Measurements from ENCODE around the gene PGC. TPM values are rescaled to one million over a fixed set of nuclear protein-coding genes. Genes with fewer than 3 reads are reported as not detected.
A peak's percentile ranks its signal among the peaks of the same experiment; 100 is the strongest.

The PGC gene
- total RNA-seq, 1 donor from 2014 or later = not detected

GRCh38 chr6:41789390-41789724, 42.2 kb upstream of the PGC start:
- peaks cover 21% of the 10 kb centered on the region for H3K4me1 Mint-ChIP-seq
- no peak for DNase-seq (ENCODE audit: low spot score in 2 of 2, unreplicated experiment in 2 of 2)
- H3K27me3 Mint-ChIP-seq (ENCODE audit: low read depth) = no peaks in the 10 kb centered on the region
- H3K27ac Mint-ChIP-seq = peak overlapping the region; percentile 82
- no peak for TF ChIP-seq CTCF (IDR thresholded peaks at IDR 0.05; ENCODE audit: unreplicated experiment)
- H3K4me3 Mint-ChIP-seq = peak overlapping the region; percentile 96
- H3K9me3 Mint-ChIP-seq = no peaks in the 10 kb centered on the region
- H3K36me3 Mint-ChIP-seq = peaks cover 6% of the 10 kb centered on the region

- peaks cover 6% of the 10 kb centered on the region for H3K27me3 Mint-ChIP-seq (ENCODE audit: low read depth)
- peaks cover 4% of the 10 kb centered on the region for H3K36me3 Mint-ChIP-seq
- peak within 1 kb of the TSS; percentile 96 for H3K4me3 Mint-ChIP-seq
- DNase-seq (ENCODE audit: low spot score in 2 of 2, unreplicated experiment in 2 of 2) = peak; percentile 95 to 97
- H3K27ac Mint-ChIP-seq = peak within 1 kb of the TSS; percentile 99
- peaks cover 23% of the 10 kb centered on the region for H3K4me1 Mint-ChIP-seq
- TF ChIP-seq CTCF (IDR thresholded peaks at IDR 0.05; ENCODE audit: unreplicated experiment) = peak; percentile 99
- H3K9me3 Mint-ChIP-seq = no peaks in the 10 kb centered on the region
These were observed 40.2 kb upstream of the PGC start, which contains the start of gene TOMM6 for GRCh38 chr6:41787219-41787917. TSS of gene TOMM6 (plus strand) at chr6:41787694. CDS start at chr6:41787698, 4 bp downstream.

GRCh38 chr6:41786451-41787218, 39.4 kb upstream of the PGC start:
- H3K27me3 Mint-ChIP-seq (ENCODE audit: low read depth) = peaks cover 8% of the 10 kb centered on the region

GRCh38 chr6:41785689-41786450, 38.7 kb upstream of the PGC start:
- Mint-ChIP-seq H3K27ac (peak overlapping the region; percentile 61), H3K4me1 (peaks cover 33% of the 10 kb centered on the region), H3K4me3 (peak overlapping the region; percentile 64), H3K9me3 (no peaks in the 10 kb centered on the region), H3K36me3 (peaks cover 4% of the 10 kb centered on the region), H3K27me3 (ENCODE audit: low read depth) (peaks cover 11% of the 10 kb centered on the region)
- no peak for TF ChIP-seq CTCF (IDR thresholded peaks at IDR 0.05; ENCODE audit: unreplicated experiment)
- no peak for DNase-seq (ENCODE audit: low spot score in 2 of 2, unreplicated experiment in 2 of 2)

More at GRCh38 chr6:41786451-41787218, 39.4 kb upstream of the PGC start:
- peaks cover 4% of the 10 kb centered on the region for H3K36me3 Mint-ChIP-seq
- TF ChIP-seq CTCF (IDR thresholded peaks at IDR 0.05; ENCODE audit: unreplicated experiment) = peak; percentile 70
- DNase-seq (ENCODE audit: low spot score in 2 of 2, unreplicated experiment in 2 of 2) = peak; percentile 85 to 94
- peak overlapping the region; percentile 96 for H3K4me3 Mint-ChIP-seq
- peaks cover 26% of the 10 kb centered on the region for H3K4me1 Mint-ChIP-seq
- H3K27ac Mint-ChIP-seq = peak overlapping the region; percentile 99
- no peaks in the 10 kb centered on the region for H3K9me3 Mint-ChIP-seq

- H3K9me3 Mint-ChIP-seq = no peaks in the 10 kb centered on the region
- H3K4me3 Mint-ChIP-seq = peak overlapping the region; percentile 64
- no peak for TF ChIP-seq CTCF (IDR thresholded peaks at IDR 0.05; ENCODE audit: unreplicated experiment)
- peaks cover 4% of the 10 kb centered on the region for H3K36me3 Mint-ChIP-seq
- H3K27ac Mint-ChIP-seq = no peak overlapping the region
- H3K4me1 Mint-ChIP-seq = peaks cover 33% of the 10 kb centered on the region
- H3K27me3 Mint-ChIP-seq (ENCODE audit: low read depth) = peaks cover 11% of the 10 kb centered on the region
- DNase-seq (ENCODE audit: low spot score in 2 of 2, unreplicated experiment in 2 of 2) = no peak
These were observed 38.1 kb upstream of the PGC start for GRCh38 chr6:41785254-41785653.

Measured in mesothelial cell of epicardium (in vitro differentiated cells).